GM12878 (cell line): ENCODE measurements around the gene TAF4. TPM values are rescaled to one million over a fixed set of nuclear protein-coding genes. Genes with fewer than 3 reads are reported as not detected.

ENCODE experiments used
- ATAC-seq: fragments of 200-7000 bp; cut with Tn5 transposase; 3 replicates; pipeline ENCODE4 v1.9.1; 2020; ENCODE audit warnings: mild to moderate bottlenecking, moderate library complexity
- BruUV-seq: library from RNA; stranded (reverse); fragments of 400-500 nt; replicated peaks from 2 replicates; lab custom pipeline; 2021; lab: Mats Ljungman, UMichigan
- CTCF ChIA-PET: fragments of 300-600 bp; sonication (Branson Sonifier 250); formaldehyde crosslinking; extraction: SDS; loops from one replicate; lab custom pipeline; 2021; ENCODE audit warnings: inconsistent platforms; lab: Yijun Ruan, JAX
- POLR2A ChIA-PET: fragments of 350-600 bp; formaldehyde crosslinking; extraction: SDS; loops from one replicate; lab custom pipeline; 2021; ENCODE audit warnings: inconsistent platforms; lab: Charles Lee
- RAD21 ChIA-PET: fragments of 300-600 bp; sonication (Branson Sonifier 250); formaldehyde crosslinking; loops from one replicate; lab custom pipeline; 2023; ENCODE audit warnings: antibody characterized with exemption; ENCODE audit not compliant: unreplicated experiment; lab: Charles Lee
- SMC1A ChIA-PET: fragments of 300-600 bp; sonication (Branson Sonifier 250); formaldehyde crosslinking; loops from one replicate; lab custom pipeline; 2023; ENCODE audit not compliant: unreplicated experiment, uncharacterized antibody; lab: Charles Lee
- DNase-seq: peaks from one replicate; pipeline ENCODE4 v3.0.0-alpha.2; 2011; ENCODE audit warnings: low read depth, low spot score
- FAIRE-seq: peaks from 3 replicates; lab custom pipeline; 2011; peaks lifted over from hg19 to GRCh38; lab: Jason Lieb, UNC
- H2AFZ ChIP-seq: 2 replicates; pipeline ENCODE4 v1.6.0; 2011; ENCODE audit warnings: low read depth, low read length, control low read depth; ENCODE audit not compliant: control insufficient read depth
- H3K27ac ChIP-seq: 2 replicates; pipeline ENCODE4 v1.5.1; 2011; ENCODE audit warnings: control low read depth; ENCODE audit not compliant: control insufficient read depth, insufficient read depth
- H3K27me3 ChIP-seq, 2 experiments: replicated peaks in 1 of 2; 2 replicates each; pipeline versions ENCODE4 v1.6.0 to v1.6.1; 2011; ENCODE audit warnings: low read length in 1 of 2; ENCODE audit not compliant: control insufficient read depth in 2 of 2, insufficient read depth in 2 of 2
- H3K36me3 ChIP-seq, 2 experiments: 2 replicates each; pipeline ENCODE4 v1.5.1; 2011; ENCODE audit warnings: low read length in 1 of 2; ENCODE audit not compliant: control insufficient read depth in 2 of 2, insufficient read depth in 2 of 2
- H3K4me1 ChIP-seq: 2 replicates; pipeline ENCODE4 v1.6.1; 2011; ENCODE audit warnings: mild to moderate bottlenecking, low read length, moderate library complexity, mixed read lengths; ENCODE audit not compliant: control insufficient read depth, insufficient read depth
- H3K4me2 ChIP-seq: 2 replicates; pipeline ENCODE4 v1.6.0; 2011; ENCODE audit warnings: control low read depth; ENCODE audit not compliant: control insufficient read depth, insufficient read depth
- H3K4me3 ChIP-seq: fragments of 200-600 bp; sonication (generic); 2 replicates; pipeline ENCODE4 v1.5.1; 2016
- H3K79me2 ChIP-seq: 2 replicates; pipeline ENCODE4 v1.6.0; 2011; ENCODE audit warnings: low read length; ENCODE audit not compliant: control insufficient read depth, insufficient read depth
- H3K9ac ChIP-seq: 2 replicates; pipeline ENCODE4 v1.8.0; 2011; ENCODE audit warnings: low read length, control low read depth, mixed read lengths; ENCODE audit not compliant: control insufficient read depth, insufficient read depth
- H3K9me3 ChIP-seq: replicated peaks from 3 replicates; pipeline ENCODE4 v1.5.1; 2011; ENCODE audit warnings: mild to moderate bottlenecking, low read length; ENCODE audit not compliant: control insufficient read depth, insufficient read depth
- H4K20me1 ChIP-seq: 2 replicates; pipeline ENCODE4 v1.6.0; 2011; ENCODE audit not compliant: control insufficient read depth, insufficient read depth
- ATF7 ChIP-seq: fragments of 450-650 bp; IDR thresholded peaks from 2 replicates; pipeline ENCODE4 v1.6.1; 2016; ENCODE audit warnings: low read depth, mild to moderate bottlenecking
- CHD2 ChIP-seq: IDR thresholded peaks from 2 replicates; pipeline ENCODE4 v1.6.1; 2011; ENCODE audit warnings: low read depth, low read length, improper control_type of control experiment, borderline replicate concordance
- EED ChIP-seq: sonication (generic); IDR thresholded peaks from 2 replicates; pipeline ENCODE4 v1.6.1; 2016; ENCODE audit warnings: antibody characterized with exemption, low read depth
- FOXM1 ChIP-seq: IDR thresholded peaks from 2 replicates; pipeline ENCODE4 v1.6.1; 2012; ENCODE audit warnings: low read depth, mild to moderate bottlenecking, inconsistent platforms, low read length, moderate library complexity
- NFYA ChIP-seq: IDR thresholded peaks from 2 replicates; pipeline ENCODE4 v1.6.1; 2011; ENCODE audit warnings: low read depth, mild to moderate bottlenecking, low read length, improper control_type of control experiment, borderline replicate concordance
- POU2F2 ChIP-seq: IDR thresholded peaks from 3 replicates; pipeline ENCODE4 v1.6.1; 2011; ENCODE audit warnings: low read depth, mild to moderate bottlenecking, low read length, borderline replicate concordance
- SPI1 ChIP-seq: IDR thresholded peaks from 2 replicates; pipeline ENCODE4 v1.6.1; 2011; ENCODE audit warnings: low read depth, mild to moderate bottlenecking, low read length, moderate library complexity, borderline replicate concordance; ENCODE audit not compliant: insufficient read depth
- ZBTB11 ChIP-seq: fragments of 450-650 bp; formaldehyde crosslinking; IDR thresholded peaks from 2 replicates; pipeline ENCODE4 v1.5.0; 2022; ENCODE audit warnings: mild to moderate bottlenecking, missing genetic modification characterization
- WGBS: methylation state at CpG from one replicate; pipeline ENCODE4 v1.1.6; 2016; ENCODE audit warnings: low lambda C conversion rate; ENCODE audit not compliant: insufficient replicate concordance, insufficient coverage; ENCODE audit errors: missing lambda C conversion rate; 5-methylcytosine and 5-hydroxymethylcytosine counted together
- in situ Hi-C: fragments of 300-500 bp; cut with MboI; formaldehyde crosslinking; loops from 9 replicates; pipeline ENCODE4 v1.14.3; 2018; ENCODE audit warnings: mixed read lengths
- intact Hi-C: fragments of 100-400 bp; cut with micrococcal nuclease; formaldehyde crosslinking; loops from one replicate; pipeline ENCODE4 v1.14.2; 2022; ENCODE audit not compliant: unreplicated experiment
- polyA plus RNA-seq, 11 experiments: library from polyadenylated mRNA; depleted of rRNA in 4 of 11; unstranded in 6 of 11; stranded (reverse) in 5 of 11; fragments of >200 nt; fragmentation: Nextera tagmentation in 4 of 11; fragmentation: Illumina TruSeq in 1 of 11; extraction: Ambion mirVana in 4 of 11; extraction: Trizol in 1 of 11; gene quantifications; 1 replicate in 1 of 11; 2 replicates in 10 of 11; pipeline versions ENCODE4 v1.2.1 to v1.2.3, GENCODE V29; 2011 to 2016; ENCODE audit warnings: inconsistent platforms in 2 of 11, missing spikeins in 2 of 11, low read depth in 1 of 11
- total RNA-seq, 4 experiments: library from RNA; depleted of rRNA in 3 of 4; stranded (reverse); fragments of >200 nt in 3 of 4; fragmentation: Illumina TruSeq in 1 of 4; extraction: Trizol in 1 of 4; gene quantifications; 2 replicates each; pipeline versions ENCODE4 v1.2.1 to v1.2.3, GENCODE V29; 2013 to 2021

TAF4 gene
- total and polyA plus RNA-seq, 10 of the 15 experiments (the other 5 are each of a cell fraction or from before 2014, with no cell fraction given) = 0.39 to 16.9 (median 3.4) TPM

DNA sequence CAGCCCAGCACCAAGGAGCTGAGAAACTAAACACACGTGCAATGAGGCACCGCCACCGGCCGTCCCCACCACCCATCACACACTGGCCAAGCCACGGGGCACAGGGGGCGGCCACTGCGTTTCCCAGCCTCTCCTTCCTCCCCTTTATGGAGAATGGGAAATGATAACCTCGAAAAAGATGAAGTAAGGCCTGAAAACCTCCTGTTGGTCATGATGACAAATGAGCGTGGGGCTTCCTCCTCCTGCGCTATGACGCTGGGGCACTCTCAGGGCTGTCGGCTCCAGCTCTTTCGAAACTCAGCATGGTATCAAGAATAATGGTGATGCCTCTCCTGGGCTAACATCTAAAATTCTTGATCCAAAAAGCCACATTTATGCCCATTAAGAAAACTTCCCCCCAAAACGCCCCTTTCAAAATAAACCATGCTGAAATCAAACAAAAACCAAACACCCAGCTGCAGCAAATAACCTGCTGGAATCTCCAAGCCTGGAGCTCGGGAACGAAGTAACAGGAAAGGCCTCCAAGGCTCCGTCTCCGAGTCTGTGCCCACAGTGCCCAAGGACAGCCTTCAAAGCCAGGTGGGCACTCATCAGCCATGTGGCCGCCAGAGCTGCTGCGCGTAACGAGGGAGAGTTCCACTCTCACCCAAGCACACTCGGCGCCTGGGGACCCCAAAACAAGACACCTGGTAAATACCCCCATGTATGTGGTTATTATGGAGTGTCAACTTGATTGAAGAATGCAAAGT lies 50.0 kb downstream of the TAF4 start (continued):
- TF ChIP-seq ZBTB11 = no peak
- TF ChIP-seq CHD2 = no peak
- no peak for TF ChIP-seq ATF7

DNA sequence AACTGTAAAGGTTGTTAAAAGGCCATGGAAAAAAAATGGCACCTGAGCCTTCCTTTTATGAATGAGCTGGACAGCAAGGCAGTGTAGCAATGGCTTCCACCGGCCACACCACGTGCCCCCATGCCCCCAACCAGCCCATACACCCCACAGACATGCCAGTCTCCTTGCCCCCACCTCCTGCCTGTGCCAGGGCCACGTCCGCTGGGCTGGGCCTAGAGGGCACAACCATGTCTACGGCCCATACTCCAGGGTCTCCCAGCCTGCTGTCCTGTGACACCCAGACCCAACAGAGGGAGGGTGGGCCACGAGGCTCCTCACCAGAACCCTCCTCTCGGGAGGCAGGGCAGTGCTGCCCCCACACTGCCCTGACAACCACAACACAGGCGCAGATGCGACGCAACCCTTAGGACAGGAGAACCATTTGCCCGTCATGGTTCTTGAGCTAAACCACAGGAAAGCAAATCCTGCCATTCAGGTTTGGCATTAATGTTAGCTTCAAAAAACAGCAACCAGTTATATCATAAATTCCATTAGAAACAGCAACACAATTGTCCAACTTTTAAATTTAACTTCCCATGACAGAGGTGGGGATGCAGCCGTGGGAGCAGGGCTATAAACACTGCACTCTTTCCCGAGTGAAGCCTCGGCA lies 50.7 kb downstream of the TAF4 start:
- Histone ChIP-seq H3K27ac (no peak overlapping the region), H3K36me3 (peaks cover 3 to 21% of the 10 kb centered on the region in 2 experiments; a peak in 3 of 4 replicates), H3K4me1 (peaks cover 9% of the 10 kb centered on the region), H3K4me2 (no peak overlapping the region), H3K9ac (no peak overlapping the region), H2AFZ (no peak overlapping the region), H3K4me3 (no peak overlapping the region), H3K9me3 (no peaks in the 10 kb centered on the region), H3K27me3 (no peaks in the 10 kb centered on the region), H4K20me1 (no peaks in the 10 kb centered on the region), H3K79me2 (peaks cover 7% of the 10 kb centered on the region)
- in situ Hi-C loops (loop anchor here (5.0 to 25.0 kb wide), 2 partner anchors 112 to 372 kb away; partner anchors contain the start of gene RPS21), intact Hi-C loops (loop anchor here (5.0 to 10.0 kb wide), 2 partner anchors 107 to 370 kb away; partner anchors contain the start of genes LSM14B and RPS21)
- ChIA-PET CTCF (no interaction called here), SMC1A (no interaction called here), POLR2A (no interaction called here), RAD21 (no interaction called here)
- FAIRE-seq = no peak
- WGBS = 94% methylated on average over 14 of the region's 14 CpGs
- TF ChIP-seq SPI1 (no peak), EED (no peak), ZBTB11 (no peak), FOXM1 (no peak), NFYA (no peak), POU2F2 (no peak)
- no peak for DNase-seq
- no TSS peak for BruUV-seq
- no peak for ATAC-seq
